ENCODE measurements around the gene HACD3. TPM values are rescaled to one million over a fixed set of nuclear protein-coding genes. Genes with fewer than 3 reads are reported as not detected.

HACD3 gene
- total and polyA plus RNA-seq, 2 of the 4 experiments (the other 2 are of a cell fraction) = 60.9 to 131 TPM

GRCh38 chr15:65620833-65621232, 90.6 kb downstream of the HACD3 start:
- Histone ChIP-seq H3K56ac (ENCODE audit: extremely low read depth, insufficient read depth, low read length) (no peak overlapping the region), H2BK15ac (ENCODE audit: low read depth, low read length) (no peak overlapping the region), H2BK120ac (ENCODE audit: low read depth, low read length) (no peak overlapping the region), H2AFZ (replicated peaks; ENCODE audit: low read length, poor library complexity) (no peak overlapping the region), H3K4me3 (ENCODE audit: insufficient read depth, low read depth, low read length) (no peak overlapping the region), H2BK5ac (ENCODE audit: low read depth, low read length, poor library complexity, severe bottlenecking) (no peak overlapping the region), H3K23ac (ENCODE audit: low read depth, low read length) (no peak overlapping the region; the same call in 1 of the 2 replicates), H2AK5ac (ENCODE audit: low read depth, low read length) (no peak overlapping the region), H2BK20ac (ENCODE audit: low read depth, low read length) (no peak overlapping the region), H4K20me1 (ENCODE audit: insufficient read depth, low read length) (no peaks in the 10 kb centered on the region), H4K8ac (ENCODE audit: low read depth in 2 of 2, low read length in 2 of 2) (no peak overlapping the region), H3K27ac (ENCODE audit: insufficient read depth, low read length) (no peak overlapping the region), H3K4me2 (ENCODE audit: low read depth, low read length) (no peak overlapping the region), H2AK9ac (replicated peaks; ENCODE audit: low read depth, low read length, poor library complexity) (no peak overlapping the region), H3K4ac (ENCODE audit: low read depth, low read length) (no peak overlapping the region), H3K18ac (ENCODE audit: low read depth, low read length) (no peak overlapping the region), H4K5ac (ENCODE audit: low read depth, low read length) (no peak overlapping the region), H3K9me1 (ENCODE audit: insufficient read depth, low read length) (peaks cover 9% of the 10 kb centered on the region), H3K4me1 (ENCODE audit: control insufficient read depth, insufficient read depth, low read length) (no peaks in the 10 kb centered on the region), H4K91ac (ENCODE audit: insufficient read depth, low read depth, low read length) (no peak overlapping the region), H3K14ac (replicated peaks; ENCODE audit: low read depth, low read length) (no peak overlapping the region), H3K9ac (ENCODE audit: low read depth, low read length) (no peak overlapping the region), H3K79me1 (ENCODE audit: low read depth in 1 of 2, low read length in 2 of 2) (no peaks in the 10 kb centered on the region), H3K9me3 (ENCODE audit: control insufficient read depth, insufficient read depth, low read length) (no peaks in the 10 kb centered on the region), H3K27me3 (ENCODE audit: control insufficient read depth, insufficient read depth, low read length) (no peaks in the 10 kb centered on the region), H3K36me3 (ENCODE audit: control insufficient read depth, insufficient read depth, low read length) (no peaks in the 10 kb centered on the region; the same call in 1 of the 2 replicates)
- in situ Hi-C loops (cut with MboI; ENCODE audit: low sequenced_read_pairs) = loop anchor here (25.0 kb wide), 1 partner anchor 666 kb away; the partner anchor contains the start of gene DIS3L
- dilution Hi-C loops (cut with HindIII; ENCODE audit: low sequenced_read_pairs, unreplicated experiment) = no loop called here
- DNase-seq = no peak
- no peak for ATAC-seq (ENCODE audit: low read depth)
- POLR2A ChIA-PET (ENCODE audit: unreplicated experiment) = interaction anchor here (0.5 kb wide), 1 partner anchor 389 kb away, joined by 3 read pairs; no protein-coding TSS in a partner anchor
- intact Hi-C loops (cut with micrococcal nuclease) = no loop called here
- CTCF ChIA-PET = interaction anchor here (1.0 kb wide), 1 partner anchor 236 kb away, joined by 3 read pairs; no protein-coding TSS in a partner anchor
- no TSS peak for BruUV-seq (replicated peaks)
- TF ChIP-seq BHLHE40 (IDR thresholded peaks at IDR 0.05; ENCODE audit: low read depth, low read length) (no peak), CHD1 (IDR thresholded peaks at IDR 0.05; ENCODE audit: low read depth, low read length) (no peak), CEBPB (IDR thresholded peaks at IDR 0.05; ENCODE audit: low read depth, low read length) (no peak), RFX5 (IDR thresholded peaks at IDR 0.05; ENCODE audit: low read depth, low read length) (no peak), NFE2L2 (IDR thresholded peaks at IDR 0.05; ENCODE audit: low read depth, low read length) (no peak), USF2 (IDR thresholded peaks at IDR 0.05; ENCODE audit: low read depth, low read length) (no peak), MXI1 (IDR thresholded peaks at IDR 0.05; ENCODE audit: borderline replicate concordance, low read depth, low read length) (no peak), CTCF (conservative IDR thresholded peaks at IDR 0.05; ENCODE audit: low read depth, low read length) (no peak), RCOR1 (IDR thresholded peaks at IDR 0.05; ENCODE audit: insufficient replicate concordance, low read length) (no peak), MAFK (IDR thresholded peaks at IDR 0.05; ENCODE audit: low read depth, low read length) (no peak), FOS (IDR thresholded peaks at IDR 0.05; ENCODE audit: low read depth, low read length) (no peak), ELK1 (IDR thresholded peaks at IDR 0.05; ENCODE audit: borderline replicate concordance, low read depth, low read length) (no peak), POLR2A (IDR thresholded peaks at IDR 0.05; ENCODE audit: low read depth, low read length) (no peak), RAD21 (IDR thresholded peaks at IDR 0.05; ENCODE audit: low read length) (no peak), MAZ (IDR thresholded peaks at IDR 0.05; ENCODE audit: borderline replicate concordance, low read depth, low read length) (no peak)
- WGBS, 2 experiments (ENCODE audit: extremely low coverage in 2 of 2, insufficient read length in 1 of 2) = no CpG with 5 or more reads among the region's 2 CpGs

Data from IMR-90 (cell line).